ENCODE measurements around the gene MEIS1. TPM values are rescaled to one million over a fixed set of nuclear protein-coding genes. Genes with fewer than 3 reads are reported as not detected.

Gene MEIS1
- total RNA-seq, 1 donor = 107 TPM

DNA sequence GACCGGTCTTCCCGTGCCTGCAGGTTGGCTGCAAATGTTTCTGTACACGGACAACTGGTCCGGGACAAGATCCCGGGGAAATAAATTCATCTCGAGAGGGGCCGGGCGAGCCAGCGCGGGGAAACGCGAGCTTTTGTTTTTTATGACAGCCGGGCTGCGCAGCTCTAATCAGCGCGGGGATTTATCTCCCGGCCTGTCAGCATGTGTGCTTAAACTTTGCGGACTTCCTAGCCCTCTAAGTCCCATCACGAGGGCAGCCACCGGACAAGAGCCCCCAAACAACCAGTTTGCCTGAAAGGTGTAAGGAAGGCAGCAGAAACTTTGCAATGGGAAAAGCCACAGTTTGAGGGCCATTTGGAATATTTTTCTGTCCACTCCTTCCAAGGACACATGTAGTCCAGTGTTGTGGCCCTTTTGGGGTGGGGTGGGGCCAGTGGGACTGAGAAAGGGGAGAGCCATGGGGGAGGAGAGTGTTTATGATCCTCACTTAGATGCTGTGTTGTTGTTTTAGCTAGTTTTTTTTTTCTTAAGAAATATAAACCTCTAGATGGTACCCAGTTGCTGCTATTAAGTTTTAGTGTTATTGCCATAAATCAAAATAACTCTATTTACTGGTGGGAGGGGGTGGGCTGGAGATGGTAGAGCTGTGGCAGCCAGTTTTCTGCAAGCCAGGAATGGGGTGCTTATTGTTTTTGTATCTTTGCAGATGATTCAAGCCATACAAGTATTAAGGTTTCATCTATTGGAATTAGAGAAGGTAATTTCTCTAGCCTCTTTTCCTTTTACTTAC, 6.0 kb downstream of the MEIS1 start:
- peak overlapping the region; percentile 85 for H3K4me3 ChIP-seq (ENCODE audit: low read depth, low read length)
- peak; percentile 86 for DNase-seq (ENCODE audit: low read depth)
- TF ChIP-seq, protein P1, sequence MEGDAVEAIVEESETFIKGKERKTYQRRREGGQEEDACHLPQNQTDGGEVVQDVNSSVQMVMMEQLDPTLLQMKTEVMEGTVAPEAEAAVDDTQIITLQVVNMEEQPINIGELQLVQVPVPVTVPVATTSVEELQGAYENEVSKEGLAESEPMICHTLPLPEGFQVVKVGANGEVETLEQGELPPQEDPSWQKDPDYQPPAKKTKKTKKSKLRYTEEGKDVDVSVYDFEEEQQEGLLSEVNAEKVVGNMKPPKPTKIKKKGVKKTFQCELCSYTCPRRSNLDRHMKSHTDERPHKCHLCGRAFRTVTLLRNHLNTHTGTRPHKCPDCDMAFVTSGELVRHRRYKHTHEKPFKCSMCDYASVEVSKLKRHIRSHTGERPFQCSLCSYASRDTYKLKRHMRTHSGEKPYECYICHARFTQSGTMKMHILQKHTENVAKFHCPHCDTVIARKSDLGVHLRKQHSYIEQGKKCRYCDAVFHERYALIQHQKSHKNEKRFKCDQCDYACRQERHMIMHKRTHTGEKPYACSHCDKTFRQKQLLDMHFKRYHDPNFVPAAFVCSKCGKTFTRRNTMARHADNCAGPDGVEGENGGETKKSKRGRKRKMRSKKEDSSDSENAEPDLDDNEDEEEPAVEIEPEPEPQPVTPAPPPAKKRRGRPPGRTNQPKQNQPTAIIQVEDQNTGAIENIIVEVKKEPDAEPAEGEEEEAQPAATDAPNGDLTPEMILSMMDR (IDR thresholded peaks at IDR 0.05; ENCODE audit: insufficient read depth, low read depth, low read length) = no peak

DNA sequence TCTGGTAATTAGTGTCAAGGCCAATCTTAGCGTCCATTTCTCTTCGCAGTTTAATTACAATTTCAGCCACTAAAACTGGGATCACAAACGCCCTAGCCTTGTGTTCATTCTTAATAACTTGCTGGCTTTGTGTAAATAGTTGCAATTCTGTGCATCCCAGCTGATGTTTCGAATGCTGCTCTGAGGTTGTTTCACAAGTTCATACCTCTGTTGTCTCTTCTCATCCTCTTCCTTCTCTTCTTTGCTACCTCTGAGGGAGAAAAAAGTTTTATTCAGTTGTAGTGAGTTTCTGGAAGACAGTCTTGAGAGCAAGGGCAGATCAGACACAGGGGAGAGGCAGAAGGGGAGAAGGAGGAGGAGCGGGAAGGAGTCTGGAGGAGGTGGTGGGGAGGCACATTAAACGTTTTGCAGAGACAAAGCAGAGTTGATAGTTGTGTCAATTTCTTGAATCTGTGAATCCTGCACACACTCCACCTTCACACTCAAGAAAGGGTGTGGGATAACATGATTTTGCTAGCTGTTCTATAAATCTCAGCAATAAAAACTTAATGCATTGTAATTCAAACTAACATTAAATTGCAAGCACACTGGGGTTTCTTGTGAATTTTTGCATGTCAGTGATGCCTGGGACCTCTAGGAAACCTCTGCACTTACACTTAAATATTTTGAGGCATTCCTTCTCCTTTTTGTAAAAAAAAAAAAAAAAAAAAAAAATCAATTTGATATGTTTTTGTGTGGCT, 6.8 kb downstream of the MEIS1 start:
- DNase-seq (ENCODE audit: low read depth) = peak; percentile 65
- peak overlapping the region; percentile 85 for H3K4me3 ChIP-seq (ENCODE audit: low read depth, low read length)
- TF ChIP-seq, protein P1 (IDR thresholded peaks at IDR 0.05; ENCODE audit: insufficient read depth, low read depth, low read length) = no peak

DNA sequence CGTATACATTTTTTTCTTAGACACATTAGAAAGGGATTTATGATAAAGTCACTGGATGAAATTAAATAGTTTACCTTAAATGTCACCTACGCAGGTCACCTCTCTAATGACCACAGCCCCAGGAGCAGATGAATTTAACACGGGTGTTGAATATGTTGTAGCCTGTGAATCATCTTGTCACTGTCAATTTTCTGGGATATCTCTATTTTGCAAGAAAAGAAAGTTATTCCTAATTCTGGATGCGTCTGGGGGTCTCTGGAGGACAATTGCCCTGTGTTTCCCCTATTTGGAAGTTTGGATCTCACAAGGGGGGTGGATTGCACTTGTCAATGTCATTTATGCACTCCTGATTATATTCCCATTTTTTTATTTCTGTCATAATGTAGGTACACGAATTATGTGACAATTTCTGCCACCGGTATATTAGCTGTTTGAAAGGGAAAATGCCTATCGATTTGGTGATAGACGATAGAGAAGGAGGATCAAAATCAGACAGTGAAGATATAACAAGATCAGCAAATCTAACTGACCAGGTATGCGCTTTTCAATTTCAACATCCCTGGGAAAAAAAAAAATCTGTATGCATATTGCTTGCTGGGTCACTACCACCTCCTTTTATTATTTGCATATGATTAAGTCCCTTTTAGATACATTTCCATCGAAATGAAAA, 7.7 kb downstream of the MEIS1 start:
- H3K4me3 ChIP-seq (ENCODE audit: low read depth, low read length) = peak overlapping the region; percentile 85
- peak; percentile 28 for DNase-seq (ENCODE audit: low read depth)
- TF ChIP-seq, protein P1 (IDR thresholded peaks at IDR 0.05; ENCODE audit: insufficient read depth, low read depth, low read length) = no peak

DNA sequence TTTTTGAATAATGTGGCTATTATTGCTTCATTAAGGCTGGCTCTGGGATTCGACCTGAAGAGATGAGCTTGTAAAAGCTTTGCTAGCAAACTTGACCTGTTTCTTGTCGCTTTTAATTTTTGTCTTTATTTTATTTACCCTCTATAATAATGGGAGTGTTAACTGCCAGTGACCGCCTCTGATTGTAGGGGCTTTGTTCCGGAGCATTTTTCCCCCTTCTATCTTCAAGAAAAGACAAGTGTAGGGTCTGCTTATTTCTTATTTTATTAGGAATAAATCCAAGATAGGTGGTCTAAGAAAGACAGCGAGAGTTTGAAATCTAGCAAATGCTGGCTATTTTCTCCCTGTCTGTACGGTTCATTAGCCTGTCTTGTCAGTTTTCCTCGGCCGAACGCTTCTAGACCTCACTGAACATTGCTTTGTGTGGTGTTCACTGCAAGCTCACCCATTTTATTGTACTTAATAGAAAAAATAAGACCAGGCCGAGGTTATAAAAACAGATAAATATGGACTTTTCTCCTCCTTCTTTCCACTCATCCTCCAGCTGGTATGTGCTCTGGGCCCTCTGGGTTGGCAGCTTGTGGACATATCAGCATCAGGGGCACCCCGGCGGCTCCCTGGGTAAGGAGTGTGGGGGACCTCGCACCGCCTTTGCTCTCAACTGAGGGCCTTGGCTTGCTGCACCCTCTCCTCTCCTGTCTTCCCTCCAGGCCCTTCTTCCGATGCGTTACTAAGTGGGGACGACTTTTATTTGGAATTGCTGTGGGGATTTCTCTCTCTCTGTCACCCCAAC, 8.5 kb downstream of the MEIS1 start:
- H3K4me3 ChIP-seq (ENCODE audit: low read depth, low read length) = peak overlapping the region; percentile 85
- TF ChIP-seq, protein P1 (IDR thresholded peaks at IDR 0.05; ENCODE audit: insufficient read depth, low read depth, low read length) = no peak
- DNase-seq (ENCODE audit: low read depth) = no peak

DNA sequence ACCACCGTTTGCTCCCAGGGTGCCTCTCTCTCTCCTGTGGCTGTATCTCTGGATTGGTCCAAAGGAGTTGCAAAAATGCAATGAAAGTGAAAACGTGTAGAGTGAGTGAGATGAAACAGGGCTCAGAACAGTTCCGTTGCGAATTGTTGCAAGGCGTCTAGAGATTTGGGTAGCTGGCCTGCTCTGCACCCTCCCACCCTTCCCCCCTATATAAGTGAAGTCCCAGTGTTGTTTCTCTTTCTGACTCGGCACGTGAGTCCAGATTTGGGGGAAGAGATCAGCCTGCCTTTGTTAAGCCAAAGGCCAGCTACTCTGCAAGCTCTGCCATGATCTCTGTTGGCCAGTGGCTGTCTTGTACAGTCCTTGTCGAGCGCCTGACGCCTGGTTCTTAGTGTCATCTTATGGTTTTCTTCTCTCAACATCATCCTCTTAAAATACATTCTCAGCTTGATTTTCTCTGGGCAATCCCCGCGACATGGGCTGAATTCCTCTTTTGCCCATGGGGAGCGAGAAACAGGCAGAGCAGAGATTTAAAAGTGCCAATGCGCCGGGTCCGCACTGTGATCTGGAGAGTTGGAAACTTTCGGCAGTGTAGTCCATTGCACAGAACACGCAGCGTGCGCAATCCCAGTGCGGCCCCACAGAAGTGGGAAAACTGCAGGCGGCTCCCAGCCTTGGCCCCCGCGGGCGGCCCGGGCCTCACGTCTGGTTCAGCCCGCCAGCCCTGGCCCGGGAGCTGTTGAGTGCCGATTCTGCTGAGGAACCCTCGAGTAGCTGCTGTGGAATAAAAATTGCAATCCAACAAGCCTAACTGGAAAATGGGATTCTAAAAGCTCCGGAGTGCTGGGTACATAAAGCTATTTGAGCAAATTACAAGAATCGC, 9.3 kb downstream of the MEIS1 start:
- peak overlapping the region; percentile 85 for H3K4me3 ChIP-seq (ENCODE audit: low read depth, low read length)
- TF ChIP-seq, protein P1 (IDR thresholded peaks at IDR 0.05; ENCODE audit: insufficient read depth, low read depth, low read length) = no peak
- peak; percentile 86 for DNase-seq (ENCODE audit: low read depth)

Measured in fibroblast of villous mesenchyme (primary cell).